Adrenal gland (tissue), 5 donors: ENCODE measurements around the gene TMEM140.
"Not testable (repeated sequence)": the region's sequence is repeated elsewhere in the genome, so short reads cannot be mapped to it uniquely, and the experiment has no call there.

ENCODE experiments used
- POLR2A ChIP-seq, 2 donors: fragments of 450-650 bp; IDR thresholded peaks; one replicate each; pipeline ENCODE4 v1.6.1; 2017; ENCODE audit warnings: antibody characterized with exemption in 2 of 2, mild to moderate bottlenecking in 2 of 2, moderate library complexity in 1 of 2
- TF ChIP-seq, protein P1 (sequence below), 6 experiments: fragments of 450-650 bp in 4 of 6; fragments of 200-600 bp in 2 of 6; sonication (generic) in 1 of 6; IDR thresholded peaks; 1 replicate in 5 of 6; 2 replicates in 1 of 6; pipeline versions ENCODE4 v1.5.1 to v1.8.0; 2016 to 2021; ENCODE audit warnings: antibody characterized with exemption in 6 of 6, mild to moderate bottlenecking in 2 of 6, moderate library complexity in 1 of 6
- donor health status: DM: no; HTN: no; CAD: no.

DNA sequence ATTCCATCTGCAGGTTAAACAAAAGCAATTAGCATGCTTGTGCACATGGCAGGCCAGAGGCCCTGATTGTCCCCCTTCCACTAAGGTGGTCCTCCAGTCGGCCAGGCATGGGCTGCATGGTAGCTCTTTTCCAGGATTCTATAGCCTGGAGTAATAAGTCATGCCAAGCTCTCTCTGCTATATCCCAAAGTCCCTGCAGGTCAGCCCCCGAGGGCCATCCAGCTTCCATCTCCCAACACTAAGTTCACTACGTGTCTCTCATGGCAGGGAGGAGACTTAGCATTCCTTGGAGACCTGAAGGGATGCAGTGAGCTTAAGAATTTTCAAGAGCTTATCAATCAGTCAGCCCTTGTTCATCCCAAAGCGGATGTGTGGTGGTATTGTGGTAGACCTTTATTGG, 26.0 kb downstream of the TMEM140 start:
- not testable (repeated sequence) for TF ChIP-seq POLR2A (IDR thresholded peaks at IDR 0.05)
- TF ChIP-seq, protein P1, sequence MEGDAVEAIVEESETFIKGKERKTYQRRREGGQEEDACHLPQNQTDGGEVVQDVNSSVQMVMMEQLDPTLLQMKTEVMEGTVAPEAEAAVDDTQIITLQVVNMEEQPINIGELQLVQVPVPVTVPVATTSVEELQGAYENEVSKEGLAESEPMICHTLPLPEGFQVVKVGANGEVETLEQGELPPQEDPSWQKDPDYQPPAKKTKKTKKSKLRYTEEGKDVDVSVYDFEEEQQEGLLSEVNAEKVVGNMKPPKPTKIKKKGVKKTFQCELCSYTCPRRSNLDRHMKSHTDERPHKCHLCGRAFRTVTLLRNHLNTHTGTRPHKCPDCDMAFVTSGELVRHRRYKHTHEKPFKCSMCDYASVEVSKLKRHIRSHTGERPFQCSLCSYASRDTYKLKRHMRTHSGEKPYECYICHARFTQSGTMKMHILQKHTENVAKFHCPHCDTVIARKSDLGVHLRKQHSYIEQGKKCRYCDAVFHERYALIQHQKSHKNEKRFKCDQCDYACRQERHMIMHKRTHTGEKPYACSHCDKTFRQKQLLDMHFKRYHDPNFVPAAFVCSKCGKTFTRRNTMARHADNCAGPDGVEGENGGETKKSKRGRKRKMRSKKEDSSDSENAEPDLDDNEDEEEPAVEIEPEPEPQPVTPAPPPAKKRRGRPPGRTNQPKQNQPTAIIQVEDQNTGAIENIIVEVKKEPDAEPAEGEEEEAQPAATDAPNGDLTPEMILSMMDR (IDR thresholded peaks at IDR 0.05), result not testable (repeated sequence)
